C4-2B (cell line): ENCODE measurements around the gene SEPTIN14.
"Not testable (repeated sequence)": the region's sequence is repeated elsewhere in the genome, so short reads cannot be mapped to it uniquely, and the experiment has no call there.

Source experiments
- H3K27ac ChIP-seq: fragments of 450-650 bp; 2 replicates; pipeline ENCODE4 v1.5.1; 2017
- CTCF ChIP-seq: fragments of 450-650 bp; conservative IDR thresholded peaks from 2 replicates; pipeline ENCODE4 v1.5.1; 2017; ENCODE audit warnings: mild to moderate bottlenecking
- ZFX ChIP-seq: fragments of 450-650 bp; IDR thresholded peaks from 2 replicates; pipeline ENCODE4 v1.6.1; 2017

SEPTIN14 gene

GRCh38 chr7:55775051-55775420 is 87.5 kb downstream of the SEPTIN14 start:
- H3K27ac ChIP-seq = peak overlapping the region; percentile 43
- TF ChIP-seq CTCF = no peak
- no peak for TF ChIP-seq ZFX

- no peak for TF ChIP-seq CTCF
- no peak for TF ChIP-seq ZFX
Observed at GRCh38 chr7:55774327-55775050, 88.1 kb downstream of the SEPTIN14 start.

GRCh38 chr7:55770778-55771177 is 91.8 kb downstream of the SEPTIN14 start:
- TF ChIP-seq ZFX (no peak), CTCF (no peak)
- no peak overlapping the region for H3K27ac ChIP-seq

More at GRCh38 chr7:55774327-55775050, 88.1 kb downstream of the SEPTIN14 start:
- peak overlapping the region; percentile 43 for H3K27ac ChIP-seq

GRCh38 chr7:55753274-55753862 is 109.2 kb downstream of the SEPTIN14 start:
- not testable (repeated sequence) for H3K27ac ChIP-seq

GRCh38 chr7:55744706-55745105 is 117.8 kb downstream of the SEPTIN14 start:
- H3K27ac ChIP-seq = not testable (repeated sequence)
- peak; percentile 24 for TF ChIP-seq CTCF
